Liver (tissue), 9 donors: ENCODE measurements around the gene HAUS2. TPM values are rescaled to one million over a fixed set of nuclear protein-coding genes. Genes with fewer than 3 reads are reported as not detected.
A peak's percentile ranks its signal among the peaks of the same experiment; 100 is the strongest.

Source experiments
- DNase-seq: peaks from one replicate; pipeline ENCODE4 v3.0.0-alpha.2; 2017; ENCODE audit warnings: low spot score
- H3K27ac ChIP-seq, 2 donors: one replicate each; pipeline ENCODE4 v1.7.0; 2013; ENCODE audit warnings: inconsistent platforms in 2 of 2, low read length in 2 of 2, control low read depth in 1 of 2, low read depth in 1 of 2, mild to moderate bottlenecking in 1 of 2
- H3K27me3 ChIP-seq, 4 donors: one replicate each; pipeline versions ENCODE4 v1.6.1 to v1.7.0; 2013; ENCODE audit warnings: low read length in 3 of 4, inconsistent platforms in 1 of 4, mild to moderate bottlenecking in 1 of 4, moderate library complexity in 1 of 4; ENCODE audit not compliant: control insufficient read depth in 4 of 4, insufficient read depth in 4 of 4
- H3K36me3 ChIP-seq, 4 donors: one replicate each; pipeline versions ENCODE4 v1.6.1 to v1.7.0; 2013; ENCODE audit warnings: low read length in 3 of 4, mild to moderate bottlenecking in 3 of 4, low read depth in 1 of 4, moderate library complexity in 1 of 4; ENCODE audit not compliant: control insufficient read depth in 4 of 4, insufficient read depth in 3 of 4
- H3K4me1 ChIP-seq, 4 donors: one replicate each; pipeline versions ENCODE4 v1.6.1 to v1.7.0; 2013; ENCODE audit warnings: low read length in 3 of 4, mild to moderate bottlenecking in 3 of 4, moderate library complexity in 1 of 4; ENCODE audit not compliant: control insufficient read depth in 4 of 4, insufficient read depth in 4 of 4
- H3K4me3 ChIP-seq, 3 donors: one replicate each; pipeline versions ENCODE4 v1.6.1 to v1.7.0; 2013; ENCODE audit warnings: low read length in 3 of 3, control low read depth in 1 of 3, low read depth in 1 of 3, mild to moderate bottlenecking in 1 of 3
- H3K9ac ChIP-seq, 2 donors: one replicate each; pipeline ENCODE4 v1.7.0; 2013; ENCODE audit warnings: low read length in 2 of 2, mild to moderate bottlenecking in 2 of 2, moderate library complexity in 2 of 2, control low read depth in 1 of 2, low read depth in 1 of 2
- H3K9me3 ChIP-seq, 4 donors: one replicate each; pipeline versions ENCODE4 v1.6.1 to v1.7.0; 2013; ENCODE audit warnings: low read length in 3 of 4; ENCODE audit not compliant: control insufficient read depth in 4 of 4
- ATF3 ChIP-seq: IDR thresholded peaks from 2 replicates; pipeline ENCODE4 v1.6.1; 2016; ENCODE audit warnings: antibody characterized with exemption
- CTCF ChIP-seq: fragments of 150-350 bp; IDR thresholded peaks from 2 replicates; pipeline ENCODE4 v1.5.1; 2017; ENCODE audit warnings: improper control_type of control experiment, low read depth, low read length; ENCODE audit not compliant: missing input control
- EGR1 ChIP-seq, 2 donors: IDR thresholded peaks; 2 replicates each; pipeline ENCODE4 v1.6.1; 2016 to 2018; ENCODE audit warnings: antibody characterized with exemption in 2 of 2, low read depth in 2 of 2
- FOXA1 ChIP-seq: IDR thresholded peaks from 2 replicates; pipeline ENCODE4 v1.6.1; 2016; ENCODE audit warnings: antibody characterized with exemption
- FOXA2 ChIP-seq: IDR thresholded peaks from 2 replicates; pipeline ENCODE4 v1.6.1; 2016; ENCODE audit warnings: antibody characterized with exemption
- GABPA ChIP-seq, 2 donors: IDR thresholded peaks in 1 of 2; conservative IDR thresholded peaks in 1 of 2; 2 replicates each; pipeline ENCODE4 v1.6.1; 2016; ENCODE audit warnings: antibody characterized with exemption in 2 of 2, mild to moderate bottlenecking in 1 of 2, moderate library complexity in 1 of 2
- HNF4A ChIP-seq, 2 donors: conservative IDR thresholded peaks; 2 replicates each; pipeline ENCODE4 v1.6.1; 2016; ENCODE audit warnings: antibody characterized with exemption in 2 of 2, mild to moderate bottlenecking in 2 of 2
- HNF4G ChIP-seq: IDR thresholded peaks from 2 replicates; pipeline ENCODE4 v1.6.1; 2016; ENCODE audit warnings: antibody characterized with exemption
- JUND ChIP-seq, 2 donors: IDR thresholded peaks; 2 replicates each; pipeline ENCODE4 v1.6.1; 2016; ENCODE audit warnings: antibody characterized with exemption in 2 of 2
- MAX ChIP-seq: IDR thresholded peaks from 2 replicates; pipeline ENCODE4 v1.6.1; 2016; ENCODE audit warnings: antibody characterized with exemption
- NR2F2 ChIP-seq: IDR thresholded peaks from 2 replicates; pipeline ENCODE4 v1.6.1; 2016; ENCODE audit warnings: antibody characterized with exemption
- RAD21 ChIP-seq, 2 donors: IDR thresholded peaks; 2 replicates each; pipeline ENCODE4 v1.6.1; 2016; ENCODE audit warnings: antibody characterized with exemption in 2 of 2, mild to moderate bottlenecking in 2 of 2
- REST ChIP-seq: IDR thresholded peaks from 2 replicates; pipeline ENCODE4 v1.6.1; 2016; ENCODE audit warnings: antibody characterized with exemption, mild to moderate bottlenecking
- RXRA ChIP-seq, 2 donors: IDR thresholded peaks; 2 replicates each; pipeline ENCODE4 v1.6.1; 2017 to 2018; ENCODE audit warnings: antibody characterized with exemption in 2 of 2, mild to moderate bottlenecking in 1 of 2
- SP1 ChIP-seq: IDR thresholded peaks from 2 replicates; pipeline ENCODE4 v1.6.1; 2018; ENCODE audit warnings: antibody characterized with exemption, mild to moderate bottlenecking
- TAF1 ChIP-seq: conservative IDR thresholded peaks from 2 replicates; pipeline ENCODE4 v1.6.1; 2016; ENCODE audit warnings: antibody characterized with exemption, mild to moderate bottlenecking
- YY1 ChIP-seq: IDR thresholded peaks from 2 replicates; pipeline ENCODE4 v1.6.1; 2016; ENCODE audit warnings: antibody characterized with exemption, mild to moderate bottlenecking
- ZBTB33 ChIP-seq: IDR thresholded peaks from 2 replicates; pipeline ENCODE4 v1.6.1; 2016; ENCODE audit warnings: antibody characterized with exemption
- WGBS: extraction: QIAGEN DNeasy Blood & Tissue Kit; methylation state at CpG from one replicate; pipeline ENCODE4 v1.1.7; 2013; 5-methylcytosine and 5-hydroxymethylcytosine counted together
- polyA plus RNA-seq, 2 donors: library from polyadenylated mRNA; stranded (reverse) in 1 of 2; unstranded in 1 of 2; fragments of 200-250 nt in 1 of 2; fragments of >200 nt in 1 of 2; fragmentation: Nextera tagmentation in 1 of 2; extraction: Ambion mirVana in 1 of 2; gene quantifications; one replicate each; pipeline versions ENCODE4 v1.2.1 to v1.2.3, GENCODE V29; 2013 to 2015
- total RNA-seq, 2 donors: library from RNA; depleted of rRNA; stranded (reverse); fragments of >200 nt; gene quantifications; one replicate each; pipeline ENCODE4 v1.2.3, GENCODE V29; 2014
- donor health status: healthy.
- donor health status: healthy.
- donor health status: healthy.
- donor health status: healthy.
- donor health status: healthy.

HAUS2 gene
- total and polyA plus RNA-seq, 4 donors: 4.1 to 23.2 (median 6.6) TPM

GRCh38 chr15:42603978-42604377 is 55.3 kb downstream of the HAUS2 start:
- TF ChIP-seq REST: no peak
- TF ChIP-seq SP1: no peak
- TF ChIP-seq FOXA2: no peak
- TF ChIP-seq YY1: no peak
- TF ChIP-seq RXRA (IDR thresholded peaks at IDR 0.05): no peak
- no peak for TF ChIP-seq JUND (IDR thresholded peaks at IDR 0.05)
- TF ChIP-seq MAX: no peak
- no peak for TF ChIP-seq FOXA1
- H3K27ac ChIP-seq: no peak overlapping the region
- H3K9ac ChIP-seq: no peak overlapping the region
- no peaks in the 10 kb centered on the region for H3K9me3 ChIP-seq
- no peak for DNase-seq
- no peaks in the 10 kb centered on the region for H3K4me1 ChIP-seq
- H3K27me3 ChIP-seq: no peaks in the 10 kb centered on the region
- H3K4me3 ChIP-seq: no peak overlapping the region
- no peaks in the 10 kb centered on the region for H3K36me3 ChIP-seq
- WGBS: 88% methylated on average over 2 of the region's 2 CpGs

GRCh38 chr15:42604894-42605744 is 56.5 kb downstream of the HAUS2 start:
- H3K4me1 ChIP-seq: no peaks in the 10 kb centered on the region
- H3K27ac ChIP-seq: no peak overlapping the region
- H3K9me3 ChIP-seq: no peaks in the 10 kb centered on the region
- H3K4me3 ChIP-seq: no peak overlapping the region
- no peak for TF ChIP-seq RAD21 (IDR thresholded peaks at IDR 0.05)
- no peak for TF ChIP-seq EGR1 (IDR thresholded peaks at IDR 0.05; ENCODE audit: low read depth in 2 of 2)
- no peak for TF ChIP-seq FOXA1
- TF ChIP-seq HNF4A (conservative IDR thresholded peaks at IDR 0.05): no peak
- no peak for TF ChIP-seq HNF4G
- TF ChIP-seq ATF3: no peak
- no peak for TF ChIP-seq RXRA (IDR thresholded peaks at IDR 0.05)
- TF ChIP-seq SP1: no peak
- TF ChIP-seq ZBTB33: no peak
- TF ChIP-seq TAF1: no peak
- TF ChIP-seq REST: no peak
- TF ChIP-seq FOXA2: no peak
- TF ChIP-seq GABPA (IDR thresholded peaks at IDR 0.05 in 1 of 2, conservative IDR thresholded peaks at IDR 0.05 in 1 of 2): no peak
- TF ChIP-seq JUND (IDR thresholded peaks at IDR 0.05): no peak
- TF ChIP-seq YY1: no peak
- TF ChIP-seq MAX: no peak
- no peak for TF ChIP-seq CTCF
- no peak for TF ChIP-seq NR2F2
- peak overlapping the region in 1 of 2 donors; percentile 12 for H3K9ac ChIP-seq
- no peaks in the 10 kb centered on the region for H3K27me3 ChIP-seq
- DNase-seq: no peak
- WGBS: 83% methylated on average over 8 of the region's 8 CpGs
- H3K36me3 ChIP-seq: no peaks in the 10 kb centered on the region
